DMS79 (cell line): ENCODE measurements around the gene MEIS1.
"Not testable (repeated sequence)": the region's sequence is repeated elsewhere in the genome, so short reads cannot be mapped to it uniquely, and the experiment has no call there.

ENCODE experiments used
- DNase-seq: peaks from one replicate; lab custom pipeline; 2025; lab: John Stamatoyannopoulos, UW

Gene MEIS1

DNA sequence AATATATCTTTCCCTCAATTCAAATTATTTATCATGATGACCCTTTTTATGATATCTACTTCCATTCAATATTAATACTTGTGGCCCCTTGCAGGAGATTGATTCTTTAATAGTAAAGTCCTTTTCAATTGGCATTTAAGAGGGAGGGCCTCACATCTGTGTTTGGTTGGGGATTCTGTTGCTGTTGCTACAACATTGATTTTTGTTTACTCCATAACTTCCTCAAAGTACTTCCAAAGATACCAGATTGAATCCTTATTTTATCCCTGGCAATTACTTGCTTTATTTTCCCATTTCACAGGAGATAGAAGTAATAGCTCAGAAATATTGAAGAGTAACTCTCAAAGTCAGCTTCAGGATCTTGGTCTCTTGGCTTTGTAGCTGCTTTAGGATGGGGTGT is 32.8 kb downstream of the MEIS1 start:
- DNase-seq = no peak

DNA sequence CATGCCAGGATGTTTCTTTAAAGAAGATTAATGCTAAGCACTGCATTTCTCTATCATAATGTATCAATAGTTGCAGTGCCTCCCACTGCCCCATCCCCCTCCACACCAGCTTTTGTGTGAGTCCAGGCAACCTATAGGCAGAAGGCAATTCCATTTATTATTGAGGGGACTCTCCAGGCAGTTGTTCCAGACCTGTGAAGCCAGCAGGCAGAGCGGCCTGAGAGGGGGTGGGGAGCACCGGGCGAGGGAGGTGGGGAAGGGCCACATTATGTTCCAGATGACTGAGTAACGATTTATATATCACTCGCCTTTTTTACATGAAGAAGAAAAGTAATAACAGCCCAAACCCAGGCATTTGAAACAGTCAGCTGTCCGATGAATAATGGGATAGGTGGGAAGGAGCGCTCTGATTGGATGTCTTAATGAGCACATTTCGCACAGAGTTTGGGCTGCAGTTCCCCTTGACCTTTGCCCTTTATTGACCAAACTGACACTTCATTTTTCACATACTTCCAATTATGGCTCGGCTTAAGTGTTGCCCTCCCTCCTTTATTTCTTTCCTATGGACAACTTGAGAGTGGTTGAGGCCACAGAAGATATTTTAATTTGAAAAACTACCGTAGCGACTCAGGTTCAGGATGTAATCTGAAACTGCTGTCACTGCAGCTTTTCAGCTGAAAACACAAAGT is 34.4 kb downstream of the MEIS1 start:
- no peak for DNase-seq

DNA sequence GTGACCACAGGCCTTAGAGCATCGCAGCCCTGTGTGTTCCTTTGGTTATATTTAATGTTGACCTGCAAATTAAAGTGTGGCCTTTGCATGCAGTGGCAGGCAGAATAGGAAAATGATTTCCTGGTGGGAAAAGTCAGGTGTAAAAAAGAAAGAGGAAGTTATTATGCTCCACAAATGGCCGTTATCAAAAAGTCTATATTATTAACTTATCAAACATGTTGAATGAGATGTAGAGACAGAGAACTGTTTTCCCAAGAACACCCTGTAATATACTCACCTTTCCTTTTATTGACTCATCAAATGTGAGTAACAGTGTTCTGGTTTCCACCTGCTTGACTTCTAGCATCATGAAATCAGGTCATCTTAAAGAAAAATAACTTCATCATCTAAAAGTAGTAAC is 35.3 kb downstream of the MEIS1 start:
- DNase-seq = no peak

DNA sequence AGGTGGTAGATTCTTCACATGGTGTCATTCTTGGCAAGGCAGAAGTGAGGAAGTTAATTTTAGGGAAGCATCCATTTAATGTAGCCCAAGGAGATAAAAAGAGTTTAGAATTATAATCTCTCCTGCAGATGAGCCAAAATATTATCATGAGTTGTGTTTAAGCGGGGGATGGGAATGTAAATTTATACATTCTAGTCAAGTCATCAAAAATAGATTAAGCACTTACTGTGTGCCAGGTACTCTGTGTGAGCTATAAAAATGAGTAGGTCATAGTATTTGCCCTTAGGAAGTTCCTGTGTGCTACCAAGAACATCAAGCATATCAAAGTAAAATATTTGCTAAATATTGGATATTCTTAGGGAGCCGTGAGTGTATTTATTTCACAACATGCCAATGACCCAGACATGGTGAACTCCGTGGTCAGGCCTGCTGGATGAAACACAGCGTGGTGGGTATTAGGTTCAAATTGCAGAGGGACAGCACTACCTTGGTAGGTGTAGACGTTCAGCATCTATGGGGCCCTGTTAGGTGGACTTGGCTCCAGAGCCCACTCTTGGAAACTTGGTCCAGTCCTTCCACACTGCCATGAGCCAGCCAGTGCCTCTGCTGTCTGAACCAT is 37.4 kb downstream of the MEIS1 start:
- DNase-seq = no peak

DNA sequence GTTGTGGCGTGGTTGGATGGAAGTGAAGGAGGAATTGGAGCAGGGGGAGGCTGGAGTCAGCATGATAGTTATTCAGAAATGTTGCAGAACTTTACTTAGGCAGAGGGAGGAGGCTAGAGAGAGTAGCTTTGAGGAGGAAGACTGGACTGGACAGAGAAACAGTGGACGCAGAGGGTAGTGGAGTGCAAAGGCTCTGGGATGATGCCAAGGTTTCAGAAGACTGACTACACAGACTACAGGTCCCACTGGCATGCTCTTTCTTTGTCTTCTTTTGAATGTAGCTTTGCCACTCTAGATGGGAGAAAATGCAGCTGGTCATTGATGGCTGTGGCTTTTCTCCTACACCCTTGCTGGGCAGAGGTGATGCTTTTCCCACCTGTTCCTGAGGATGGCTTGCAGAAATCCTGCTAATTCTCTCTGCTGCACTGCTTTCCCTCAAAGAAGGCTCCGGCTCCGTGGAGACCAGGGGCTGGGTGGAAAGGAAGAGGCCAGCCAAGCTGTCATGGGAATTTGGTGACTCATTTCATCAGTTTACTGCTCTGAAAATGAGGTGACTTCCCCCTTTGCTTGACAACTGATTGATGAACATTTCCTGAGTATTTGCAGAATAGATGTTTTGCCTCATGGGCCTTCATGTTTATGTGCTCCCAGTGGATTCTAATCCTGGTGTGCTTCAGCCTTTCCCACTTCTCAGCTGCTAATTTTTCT is 42.4 kb downstream of the MEIS1 start:
- no peak for DNase-seq

DNA sequence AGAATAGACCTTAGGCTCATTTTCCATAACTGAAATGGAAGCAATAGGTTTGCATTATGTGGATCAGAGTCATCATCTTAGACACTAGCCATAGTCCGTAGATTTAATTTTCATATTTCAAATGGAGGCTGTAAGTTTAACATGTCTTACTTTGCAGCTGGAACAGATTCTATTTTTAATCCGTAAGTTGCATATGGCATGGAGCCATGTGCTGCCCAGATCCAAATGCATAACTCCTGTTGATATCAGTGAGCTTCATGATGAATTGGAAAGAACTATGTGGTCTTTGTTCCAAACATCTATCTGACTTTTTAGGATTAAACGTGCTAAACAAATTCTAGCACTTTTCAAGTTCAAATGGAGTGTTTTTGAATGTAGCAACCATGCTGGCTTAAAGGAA is 43.4 kb downstream of the MEIS1 start:
- no peak for DNase-seq

DNA sequence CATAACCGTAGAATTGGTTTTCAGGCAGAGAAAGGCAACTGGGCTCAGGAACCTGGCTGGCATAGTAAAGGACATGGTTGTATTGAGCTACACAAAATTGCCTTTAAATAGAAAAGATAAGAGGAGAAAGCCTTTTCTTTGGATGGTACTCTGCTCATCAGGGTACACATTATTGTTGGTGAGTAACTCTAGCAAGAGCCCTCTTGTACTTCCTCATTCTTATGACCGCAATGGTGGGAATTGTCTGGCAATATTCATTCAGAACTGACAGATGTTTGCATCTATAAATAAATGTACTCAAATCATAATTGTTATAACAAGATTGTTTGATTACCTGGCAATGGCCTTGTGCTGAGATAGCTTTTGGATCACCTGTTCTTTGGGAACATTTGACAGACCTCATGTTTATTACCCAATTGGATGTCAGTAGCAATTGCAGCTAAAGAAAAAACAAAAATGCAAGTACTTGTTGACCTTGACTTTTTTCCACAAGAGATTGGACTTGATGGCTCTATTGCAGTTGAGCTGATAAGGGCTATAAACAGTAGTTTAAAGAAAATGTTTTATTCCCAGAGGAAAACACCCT is 43.9 kb downstream of the MEIS1 start:
- no peak for DNase-seq

DNA sequence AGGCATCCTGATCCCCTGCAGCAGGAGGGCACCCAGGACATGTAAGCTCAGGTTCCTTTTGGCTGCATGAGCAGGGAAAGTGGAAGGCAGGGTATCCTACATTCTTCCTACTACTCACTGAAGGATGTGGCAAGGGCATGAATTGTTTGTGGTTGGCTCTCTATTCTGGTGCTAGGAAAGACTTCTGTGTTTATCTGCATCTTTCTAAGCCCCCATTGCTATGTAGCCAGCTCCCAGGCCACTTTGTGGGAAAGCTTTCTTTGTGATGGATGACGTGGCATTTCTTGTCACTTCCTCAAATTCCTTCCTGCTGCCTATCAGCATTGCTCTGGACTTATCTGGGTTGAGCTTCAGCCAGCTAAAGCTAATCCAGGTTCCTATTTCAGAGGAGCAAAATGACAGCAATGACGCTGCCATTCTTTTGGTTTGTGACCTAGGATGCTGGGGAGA is 46.2 kb downstream of the MEIS1 start:
- no peak for DNase-seq

DNA sequence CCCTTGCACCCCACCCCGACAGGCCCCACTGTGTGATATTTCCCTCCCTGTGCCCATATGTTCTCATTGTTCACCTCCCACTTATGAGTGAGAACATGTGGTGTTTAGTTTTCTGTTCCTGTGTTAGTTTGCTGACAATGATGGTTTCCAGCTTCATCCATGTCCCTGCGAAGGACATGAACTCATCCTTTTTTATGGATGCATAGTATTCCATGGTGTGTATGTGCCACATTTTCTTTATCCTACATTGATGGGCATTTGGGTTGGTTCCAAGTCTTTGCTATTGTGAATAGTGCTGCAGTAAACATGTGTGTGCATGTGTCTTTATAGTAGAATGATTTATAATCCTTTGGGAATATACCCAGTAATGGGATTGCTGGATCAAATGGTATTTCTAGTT is 50.3 kb downstream of the MEIS1 start:
- not testable (repeated sequence) for DNase-seq

DNA sequence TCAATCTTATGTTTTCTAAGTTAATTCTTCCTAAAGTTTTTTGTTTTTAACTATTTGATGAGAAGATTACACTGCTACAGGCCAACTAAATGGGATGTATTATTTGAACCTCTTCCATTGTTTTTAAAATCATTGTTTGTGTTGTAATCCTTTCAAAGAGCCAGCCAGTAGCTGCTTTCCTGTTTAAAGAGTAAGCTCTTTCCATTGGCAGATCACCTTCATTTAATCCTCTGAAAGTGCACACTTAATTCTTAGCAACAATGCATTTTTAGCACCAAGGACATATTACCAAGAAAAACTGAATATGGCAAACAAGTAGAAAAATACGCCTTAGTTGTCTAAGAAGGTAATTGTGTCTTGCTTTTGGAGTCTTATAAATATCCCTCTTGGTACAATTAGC is 54.0 kb downstream of the MEIS1 start:
- DNase-seq = no peak

DNA sequence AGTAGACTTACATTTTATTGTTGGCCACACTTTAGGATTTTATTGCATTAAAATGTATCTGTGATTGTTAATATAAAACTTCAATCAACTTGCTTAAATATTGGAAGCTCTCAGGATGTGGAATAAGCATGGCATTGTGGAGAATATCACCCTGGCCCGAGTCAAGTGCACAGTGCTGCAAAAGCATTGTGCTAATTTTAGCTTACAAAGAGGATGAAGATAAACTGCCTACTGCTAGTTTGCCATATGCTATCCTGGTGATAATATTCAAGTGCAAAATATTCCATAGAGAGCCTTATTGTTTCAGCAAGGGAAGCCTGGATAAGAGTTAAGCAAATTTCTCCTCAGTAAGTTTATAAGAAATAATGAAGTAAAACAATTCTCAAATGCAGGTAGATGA is 54.5 kb downstream of the MEIS1 start:
- DNase-seq = no peak

DNA sequence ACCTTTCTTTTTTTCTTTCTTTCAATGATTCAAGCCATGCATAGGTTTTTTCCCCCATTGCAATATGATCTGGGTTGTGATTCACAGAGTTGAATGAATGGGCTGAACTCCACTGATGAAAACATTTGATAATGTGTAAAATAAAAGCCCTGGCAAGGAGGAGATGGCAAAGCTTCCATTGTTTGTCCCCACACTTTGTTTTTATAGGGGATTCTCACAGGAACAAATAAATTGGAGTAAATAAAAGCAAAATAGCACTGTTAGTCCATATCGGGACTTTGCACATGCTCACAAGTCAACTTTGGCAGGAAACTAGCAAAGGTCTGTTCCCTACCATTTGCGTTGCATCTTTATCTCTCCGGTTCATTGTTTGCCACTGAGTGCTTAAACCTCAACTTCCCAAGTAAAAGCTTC is 55.7 kb downstream of the MEIS1 start:
- no peak for DNase-seq

DNA sequence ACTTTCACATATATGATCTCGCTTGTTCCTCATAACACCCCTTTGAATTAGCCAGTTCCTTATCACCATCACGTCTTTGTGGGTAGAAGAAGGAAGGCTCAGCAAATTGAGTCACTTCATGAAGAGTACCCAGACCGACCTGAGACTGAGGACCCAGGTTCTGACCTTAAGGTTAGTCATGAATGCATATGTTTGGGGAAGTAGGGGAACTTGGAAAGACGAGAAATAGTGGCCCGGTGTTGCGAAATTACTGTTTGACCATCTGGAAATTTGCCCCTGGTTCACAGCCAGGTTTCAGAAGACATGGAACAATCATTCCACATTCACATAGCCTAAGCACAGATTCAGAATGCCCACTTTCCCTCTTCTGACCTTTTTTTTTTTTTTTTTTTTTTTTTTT is 59.8 kb downstream of the MEIS1 start:
- no peak for DNase-seq

DNA sequence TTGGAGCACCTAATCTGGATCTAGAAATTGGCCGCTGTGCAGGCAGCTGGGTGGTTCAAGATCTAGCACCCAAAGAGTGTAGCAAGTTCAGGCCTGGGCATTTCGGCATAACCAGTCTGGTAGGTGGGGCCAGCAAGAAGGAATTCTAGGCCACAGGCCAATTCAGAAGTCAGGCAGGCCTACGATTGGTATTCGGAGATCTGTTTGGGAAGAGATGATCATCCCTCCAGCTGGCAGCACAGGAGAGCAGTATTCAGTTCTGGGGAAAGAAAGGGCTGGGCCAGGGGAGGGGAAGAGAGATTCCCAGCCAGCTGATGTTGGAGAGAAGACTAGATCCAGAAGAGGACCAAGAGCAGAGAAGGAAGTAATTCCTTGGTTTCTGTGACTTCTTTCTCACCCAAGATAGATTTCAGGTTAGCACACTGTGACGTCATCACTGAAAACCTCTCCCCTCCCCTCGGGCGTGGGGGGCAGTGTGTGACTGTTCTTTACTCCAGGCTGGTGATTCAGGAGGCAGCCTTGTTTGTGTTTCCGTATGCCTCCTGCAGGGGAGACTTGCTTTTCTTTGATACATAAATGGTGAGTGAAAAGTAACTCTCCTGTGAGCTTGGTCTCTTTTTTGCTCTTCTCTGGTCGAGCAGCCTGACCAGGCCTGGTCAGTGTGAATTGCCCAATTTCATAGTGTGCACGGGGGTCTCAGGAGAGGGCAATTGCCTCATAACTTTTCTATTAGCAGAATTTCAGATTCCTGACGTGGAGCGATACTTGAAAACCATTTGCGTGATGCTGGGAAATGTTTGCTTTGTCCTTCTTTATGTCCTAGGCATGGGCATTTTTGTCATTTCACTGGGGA is 61.1 kb downstream of the MEIS1 start:
- no peak for DNase-seq

DNA sequence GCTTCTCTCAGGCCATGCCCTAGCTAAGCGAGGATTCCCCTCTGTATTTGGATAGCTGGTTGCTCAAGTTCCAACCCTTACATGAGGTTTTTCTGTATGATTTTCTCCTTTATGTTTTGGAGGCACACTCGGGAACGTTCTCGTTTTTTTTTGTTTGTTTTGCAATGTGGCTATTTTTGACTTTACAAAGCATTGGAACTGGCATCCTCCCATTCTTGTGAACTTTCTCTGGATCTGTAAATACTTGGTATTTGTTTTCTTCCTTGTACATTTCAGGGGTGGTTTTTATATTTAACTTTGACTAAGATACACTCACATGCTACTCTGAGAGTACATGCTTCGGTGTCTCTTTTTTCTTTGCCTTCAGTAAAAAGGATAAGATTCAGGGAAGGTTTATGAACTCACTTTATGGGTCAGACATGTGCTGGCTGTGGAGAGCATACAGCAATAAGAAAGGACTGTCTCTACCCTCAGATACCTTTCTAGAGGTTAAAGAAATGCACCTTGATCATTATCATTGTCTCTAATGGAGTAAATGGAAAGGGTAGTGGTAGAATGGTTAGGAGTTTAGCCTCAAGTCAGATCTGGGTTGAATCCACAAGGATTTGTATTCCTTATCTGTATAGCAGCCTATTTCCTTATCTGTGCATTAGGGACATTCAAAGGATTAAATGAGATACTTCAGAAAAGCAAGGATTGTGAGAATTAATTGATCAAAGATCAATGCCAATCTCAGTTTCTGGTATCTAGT is 61.9 kb downstream of the MEIS1 start:
- DNase-seq = no peak

DNA sequence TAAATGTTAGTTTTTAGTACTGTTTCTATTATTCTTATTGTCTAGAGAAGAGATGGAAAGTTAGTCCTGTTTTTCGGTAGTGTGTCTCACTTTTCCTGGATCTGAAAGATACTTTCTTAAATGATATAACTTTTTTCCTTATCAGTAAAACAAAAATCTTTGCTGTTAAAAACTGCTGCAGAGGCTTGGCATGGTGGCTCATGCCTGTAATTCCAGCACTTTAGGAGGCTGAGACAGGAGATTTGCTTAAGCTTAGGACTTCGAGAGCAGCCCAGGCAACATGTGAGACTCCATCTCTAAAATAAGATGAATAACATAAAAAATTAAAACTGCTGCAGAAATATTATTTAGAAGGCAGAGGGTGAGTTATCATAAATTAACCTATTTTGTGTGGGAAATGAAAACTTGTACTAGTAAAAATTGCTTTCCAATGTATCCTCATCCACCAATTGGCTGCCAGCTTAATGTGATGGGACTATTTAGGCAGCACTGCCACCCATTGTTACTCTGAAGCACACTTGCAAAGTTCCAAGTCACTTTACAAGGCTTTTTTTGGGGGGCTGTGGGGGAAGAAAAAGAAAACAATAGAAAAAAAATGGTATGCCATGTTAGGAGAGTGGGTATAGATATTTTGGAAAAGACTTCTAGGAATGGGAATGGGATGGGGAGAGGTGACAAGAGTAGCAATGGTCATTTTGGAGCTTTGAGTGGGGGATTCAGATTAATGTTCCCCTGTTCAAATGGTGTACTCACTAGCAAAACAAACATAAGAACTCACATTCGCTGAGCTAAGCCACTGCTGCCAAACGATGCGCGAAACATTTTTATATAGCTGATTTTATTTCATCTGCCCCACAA is 62.7 kb downstream of the MEIS1 start:
- no peak for DNase-seq

DNA sequence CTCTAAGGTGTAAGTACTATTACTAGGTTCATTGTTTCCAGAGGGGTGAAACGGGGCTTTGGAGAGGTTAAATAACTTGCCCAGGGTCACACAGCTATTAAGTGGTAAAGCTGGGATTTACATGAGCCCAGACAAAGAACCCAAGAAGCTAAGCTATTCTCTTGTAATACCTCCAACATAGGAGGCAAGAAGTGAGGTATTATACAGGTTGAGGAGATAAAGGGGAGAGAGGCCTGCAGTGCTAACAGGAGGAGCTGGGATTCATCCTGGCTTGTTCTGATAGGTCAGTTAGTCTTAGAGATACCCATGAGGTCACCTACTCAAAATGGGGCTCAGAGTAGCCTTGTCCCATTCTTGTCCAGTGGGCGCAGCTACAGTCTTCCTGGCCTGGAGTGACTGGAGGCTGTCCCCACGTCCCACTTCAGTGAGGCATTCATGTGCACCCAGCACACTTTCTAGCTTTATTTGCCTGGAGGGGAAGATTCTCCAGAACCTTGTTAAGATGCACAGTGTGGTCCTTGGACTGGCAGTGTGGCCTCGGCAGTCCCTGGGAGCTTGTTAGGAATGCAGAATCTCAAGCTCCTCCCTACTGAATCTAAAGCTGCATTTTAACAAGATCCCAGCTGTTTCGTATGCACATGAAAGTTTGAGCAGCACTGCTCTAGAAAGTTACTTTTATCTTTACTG is 63.5 kb downstream of the MEIS1 start:
- no peak for DNase-seq

DNA sequence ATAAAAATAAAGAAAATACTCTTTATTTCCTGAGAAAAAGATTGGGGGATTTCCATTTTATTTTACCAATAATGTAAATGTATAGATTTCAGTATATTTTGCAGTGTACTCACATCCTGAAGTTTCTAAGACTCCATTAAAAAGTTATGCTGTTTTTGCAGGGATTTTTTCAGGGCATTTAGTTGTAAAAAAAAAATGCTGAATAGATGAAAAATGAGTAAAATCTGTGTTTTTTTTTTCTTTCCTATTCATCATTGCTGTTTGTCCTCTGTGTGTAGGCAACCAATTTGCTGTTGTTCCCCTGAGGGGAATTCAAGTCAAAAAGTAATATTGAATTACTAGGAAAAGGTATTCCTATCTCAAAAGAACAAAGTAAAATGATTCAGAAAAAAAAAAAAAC is 66.3 kb downstream of the MEIS1 start:
- DNase-seq = no peak

DNA sequence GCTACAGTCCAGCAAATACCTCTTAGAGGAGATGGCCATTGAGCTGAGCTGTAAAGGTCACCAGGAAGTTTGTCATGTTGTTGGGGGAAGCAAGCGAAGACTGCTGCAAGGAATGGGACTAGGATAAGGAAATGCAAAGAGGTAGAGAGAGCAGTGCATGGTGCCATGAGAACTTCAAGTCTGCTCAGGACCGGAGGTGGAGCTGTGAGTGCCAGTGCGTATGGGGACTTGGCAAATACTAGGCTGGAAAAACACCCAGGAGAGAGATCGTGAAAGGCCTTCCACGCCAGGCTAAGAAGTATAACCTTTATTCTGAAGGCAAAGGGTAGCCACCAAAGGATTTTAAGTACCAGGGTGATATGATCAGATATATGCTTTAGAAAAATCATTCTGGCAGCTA is 71.3 kb downstream of the MEIS1 start:
- DNase-seq = no peak

DNA sequence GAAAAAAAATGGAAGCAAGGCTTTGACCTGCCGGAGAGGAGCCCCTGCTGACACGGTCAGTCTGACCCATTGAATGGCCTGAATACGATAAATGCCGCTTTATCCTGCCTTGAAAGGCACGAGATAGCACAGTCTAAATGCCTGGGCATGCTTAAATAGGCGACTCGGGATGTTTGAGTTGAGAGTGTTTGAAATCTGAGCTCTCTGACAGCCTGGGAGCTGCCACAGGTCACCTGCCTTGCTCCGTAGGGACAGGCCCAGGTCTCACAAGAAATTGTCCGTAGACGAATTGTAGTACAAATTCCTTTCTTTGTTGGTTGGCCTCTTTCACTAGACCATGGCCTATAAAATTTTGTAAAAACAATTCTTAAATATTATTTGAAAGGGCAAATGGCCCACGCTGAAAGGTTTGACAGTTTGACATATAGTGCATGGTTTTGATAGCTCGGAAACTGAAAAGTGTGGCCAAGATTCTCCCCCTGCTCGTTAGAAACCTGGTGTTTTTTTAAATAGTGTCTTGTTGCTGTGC is 72.8 kb downstream of the MEIS1 start:
- peak; percentile 43 for DNase-seq
